ENCODE data around the gene DHRS1. TPM values are rescaled to one million over a fixed set of nuclear protein-coding genes. Genes with fewer than 3 reads are reported as not detected.

The DHRS1 gene
- total and polyA plus RNA-seq, 9 of the 15 experiments (the other 6 are each of a cell fraction or from before 2014, with no cell fraction given): 7.3 to 33.6 (median 13.3) TPM

DNA sequence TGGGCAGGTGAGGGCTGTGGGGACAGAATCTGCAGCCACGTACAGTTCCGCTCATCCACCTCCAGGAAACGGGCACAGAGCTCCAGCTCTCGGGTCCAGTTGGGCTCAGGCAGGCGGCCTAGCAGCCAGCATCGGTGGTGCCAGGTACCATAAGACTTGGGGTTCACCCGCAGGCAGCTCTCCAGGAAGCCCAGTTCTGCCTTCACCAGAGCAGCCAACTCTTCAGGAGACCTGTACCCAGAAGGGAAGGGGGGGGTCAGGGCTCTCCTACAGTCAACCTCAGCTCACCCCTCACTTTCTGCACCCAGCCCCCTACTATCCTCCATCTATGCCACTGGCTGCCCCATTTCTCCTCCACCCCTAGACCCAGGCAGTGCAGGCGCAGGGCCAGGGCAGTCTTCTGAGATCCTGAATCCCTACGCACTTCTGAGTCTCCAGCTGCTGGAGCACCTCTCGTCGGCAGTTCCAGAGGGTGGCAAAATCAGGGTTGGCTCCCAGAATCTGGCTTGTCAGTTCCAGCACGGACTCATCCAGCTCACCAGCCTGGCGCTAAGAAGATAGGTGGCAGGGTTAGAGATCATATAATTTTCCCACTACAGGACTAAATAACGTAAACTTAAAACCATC, 29.6 kb downstream of the DHRS1 start (continued):
- TF ChIP-seq, protein P1, sequence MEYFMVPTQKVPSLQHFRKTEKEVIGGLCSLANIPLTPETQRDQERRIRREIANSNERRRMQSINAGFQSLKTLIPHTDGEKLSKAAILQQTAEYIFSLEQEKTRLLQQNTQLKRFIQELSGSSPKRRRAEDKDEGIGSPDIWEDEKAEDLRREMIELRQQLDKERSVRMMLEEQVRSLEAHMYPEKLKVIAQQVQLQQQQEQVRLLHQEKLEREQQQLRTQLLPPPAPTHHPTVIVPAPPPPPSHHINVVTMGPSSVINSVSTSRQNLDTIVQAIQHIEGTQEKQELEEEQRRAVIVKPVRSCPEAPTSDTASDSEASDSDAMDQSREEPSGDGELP (CRISPR knock-in tag; IDR thresholded peaks at IDR 0.05; ENCODE audit: borderline replicate concordance): no peak

- H3K27me3 ChIP-seq (ENCODE audit: control insufficient read depth in 2 of 2, insufficient read depth in 2 of 2, low read length in 2 of 2): no peaks in the 10 kb centered on the region
- ChIA-PET POLR2A (interaction anchor here (0.7 to 1.2 kb wide), 4 partner anchors 8 to 28 kb away, joined by 3 to 4 read pairs (median 4); partner anchors contain the start of gene TINF2), CTCF (ENCODE audit: low intra/inter-chr PET ratio) (no interaction called here)
- no TSS peak for BruUV-seq (replicated peaks)
- intact Hi-C loops (cut with micrococcal nuclease) (no loop called here), in situ Hi-C loops (cut with MboI) (no loop called here)
- no peak for DNase-seq (ENCODE audit: extremely low read depth in 1 of 4, low spot score in 3 of 4)
- H3K36me3 ChIP-seq (ENCODE audit: control insufficient read depth, insufficient read depth, low read length): no peaks in the 10 kb centered on the region
- peaks cover 9% of the 10 kb centered on the region; the same call in 1 of the 3 replicates for H3K79me2 ChIP-seq (ENCODE audit: control insufficient read depth, insufficient read depth, low read length)
- H4K20me1 ChIP-seq (replicated peaks; ENCODE audit: control insufficient read depth, insufficient read depth, low read length): no peaks in the 10 kb centered on the region; the same call in 1 of the 2 replicates
- H3K9me3 ChIP-seq (replicated peaks; ENCODE audit: control insufficient read depth, insufficient read depth, low read depth, low read length): no peaks in the 10 kb centered on the region
- no peak overlapping the region for H2AFZ ChIP-seq (ENCODE audit: low read depth, low read length)
- H3K9ac ChIP-seq (ENCODE audit: insufficient read depth in 1 of 2, low read depth in 2 of 2, low read length in 2 of 2): no peak overlapping the region
- no peak for ATAC-seq
- FAIRE-seq: no peak
- TF ChIP-seq HIVEP1 (CRISPR knock-in tag; IDR thresholded peaks at IDR 0.05) (no peak), CBX8 (IDR thresholded peaks at IDR 0.05; ENCODE audit: borderline replicate concordance, extremely low read depth, low read depth, low read length, poor library complexity, severe bottlenecking) (no peak), TAL1 (IDR thresholded peaks at IDR 0.05) (no peak), NEUROD1 (IDR thresholded peaks at IDR 0.05; ENCODE audit: borderline replicate concordance, low read depth, low read length, partially characterized antibody) (no peak)
- TF ChIP-seq, protein P2, sequence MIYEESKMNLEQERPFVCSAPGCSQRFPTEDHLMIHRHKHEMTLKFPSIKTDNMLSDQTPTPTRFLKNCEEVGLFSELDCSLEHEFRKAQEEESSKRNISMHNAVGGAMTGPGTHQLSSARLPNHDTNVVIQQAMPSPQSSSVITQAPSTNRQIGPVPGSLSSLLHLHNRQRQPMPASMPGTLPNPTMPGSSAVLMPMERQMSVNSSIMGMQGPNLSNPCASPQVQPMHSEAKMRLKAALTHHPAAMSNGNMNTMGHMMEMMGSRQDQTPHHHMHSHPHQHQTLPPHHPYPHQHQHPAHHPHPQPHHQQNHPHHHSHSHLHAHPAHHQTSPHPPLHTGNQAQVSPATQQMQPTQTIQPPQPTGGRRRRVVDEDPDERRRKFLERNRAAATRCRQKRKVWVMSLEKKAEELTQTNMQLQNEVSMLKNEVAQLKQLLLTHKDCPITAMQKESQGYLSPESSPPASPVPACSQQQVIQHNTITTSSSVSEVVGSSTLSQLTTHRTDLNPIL (CRISPR knock-in tag; IDR thresholded peaks at IDR 0.05): no peak
- no peak overlapping the region for H3K27ac ChIP-seq (ENCODE audit: extremely low read depth, low read depth, low read length)
- peaks cover 17 to 22% of the 10 kb centered on the region in 2 experiments; a peak in 4 of 5 replicates for H3K4me1 ChIP-seq (replicated peaks in 1 of 2; ENCODE audit: control insufficient read depth in 2 of 2, insufficient read depth in 2 of 2, low read length in 2 of 2)
- H3K4me2 ChIP-seq (ENCODE audit: insufficient read depth, low read length): no peak overlapping the region
- no peaks in the 10 kb centered on the region for H3K9me1 ChIP-seq (ENCODE audit: control insufficient read depth, insufficient read depth, low read length)
- 81% methylated on average over 4 of the region's 8 CpGs for whole genome bisulfite sequencing (ENCODE audit: insufficient coverage, low coverage, missing lambda C conversion rate)
- H3K4me3 ChIP-seq: no peak overlapping the region
Measured at GRCh38 chr14:24269368-24269767, 30.2 kb downstream of the DHRS1 start.

Data from K562 (cell line).